NCI-H510A (cell line): Measurements from ENCODE around the gene STIP1.

Experiments
- DNase-seq: peaks from one replicate; lab custom pipeline; 2025; lab: John Stamatoyannopoulos, UW

STIP1 gene

GRCh38 chr11:64198511-64198910, 12.5 kb downstream of the STIP1 start:
- DNase-seq: no peak

GRCh38 chr11:64201543-64201942, 15.6 kb downstream of the STIP1 start:
- DNase-seq: no peak

- no peak for DNase-seq
Observed at GRCh38 chr11:64202992-64203391, 17.0 kb downstream of the STIP1 start.

GRCh38 chr11:64203421-64204079, 17.6 kb downstream of the STIP1 start:
- DNase-seq: no peak

GRCh38 chr11:64204080-64204440, 18.1 kb downstream of the STIP1 start:
- DNase-seq: no peak

GRCh38 chr11:64204464-64204989, 18.6 kb downstream of the STIP1 start:
- DNase-seq: peak; percentile 59

- DNase-seq: no peak
Observed at GRCh38 chr11:64206457-64207255, 20.7 kb downstream of the STIP1 start, which contains the start of gene FERMT3. Gene FERMT3, plus strand, starts transcription at chr11:64206721. Its CDS starts 644 bp downstream, at chr11:64207365.

GRCh38 chr11:64207256-64208085, 21.5 kb downstream of the STIP1 start:
- DNase-seq: no peak

- no peak for DNase-seq
Observed at GRCh38 chr11:64208086-64208795, 22.3 kb downstream of the STIP1 start.

GRCh38 chr11:64208796-64209562, 23.0 kb downstream of the STIP1 start:
- no peak for DNase-seq

GRCh38 chr11:64209563-64209843, 23.5 kb downstream of the STIP1 start:
- DNase-seq: no peak

GRCh38 chr11:64210301-64211020, 24.5 kb downstream of the STIP1 start:
- no peak for DNase-seq

- no peak for DNase-seq
Observed at GRCh38 chr11:64211181-64211872, 25.4 kb downstream of the STIP1 start.

GRCh38 chr11:64216879-64217278, 30.9 kb downstream of the STIP1 start:
- no peak for DNase-seq

GRCh38 chr11:64218628-64219353, 32.8 kb downstream of the STIP1 start:
- no peak for DNase-seq

- no peak for DNase-seq
Observed at GRCh38 chr11:64219354-64219684, 33.3 kb downstream of the STIP1 start.

- DNase-seq: no peak
Observed at GRCh38 chr11:64219755-64220154, 33.8 kb downstream of the STIP1 start.

- no peak for DNase-seq
Observed at GRCh38 chr11:64220271-64220670, 34.3 kb downstream of the STIP1 start.

GRCh38 chr11:64220798-64221197, 34.8 kb downstream of the STIP1 start:
- DNase-seq: no peak
